Type B pancreatic cell (in vitro differentiated cells): ENCODE results near the gene ARVCF. TPM values are rescaled to one million over a fixed set of nuclear protein-coding genes. Genes with fewer than 3 reads are reported as not detected.

Source experiments
- DNase-seq: peaks from one replicate; pipeline ENCODE4 v3.0.0; 2021; ENCODE audit warnings: mixed read lengths; ENCODE audit not compliant: unreplicated experiment; ENCODE audit errors: extremely low spot score
- H3K27ac Mint-ChIP-seq: 2 replicates; pipeline ENCODE4 v1.8.0; 2021; ENCODE audit warnings: mild to moderate bottlenecking, mixed read lengths
- H3K27me3 Mint-ChIP-seq: 2 replicates; pipeline ENCODE4 v1.8.0; 2021; ENCODE audit warnings: mixed read lengths
- H3K36me3 Mint-ChIP-seq: 2 replicates; pipeline ENCODE4 v1.8.0; 2021; ENCODE audit warnings: mixed read lengths
- H3K4me1 Mint-ChIP-seq: one replicate; pipeline ENCODE4 v1.8.0; 2021; ENCODE audit warnings: mixed read lengths; ENCODE audit not compliant: unreplicated experiment
- H3K4me3 Mint-ChIP-seq: 2 replicates; pipeline ENCODE4 v1.8.0; 2021; ENCODE audit warnings: mild to moderate bottlenecking, mixed read lengths
- H3K9me3 Mint-ChIP-seq: 2 replicates; pipeline ENCODE4 v1.8.0; 2021; ENCODE audit warnings: mixed read lengths
- microRNA-seq: library from miRNA; unstranded; fragments of <30 nt; microRNA quantifications from one replicate; pipeline ENCODE4, GENCODE V29; 2020
- total RNA-seq: library from RNA; stranded (reverse); gene quantifications from 2 replicates; pipeline ENCODE4 v1.2.1, GENCODE V29; 2021; ENCODE audit warnings: low replicate concordance
- TF ChIP-seq, protein P1 (sequence below): fragments of 200-600 bp; sonication (generic); conservative IDR thresholded peaks from 2 replicates; pipeline ENCODE4 v1.5.0; 2021; ENCODE audit warnings: antibody characterized with exemption, mild to moderate bottlenecking

ARVCF gene
- total RNA-seq, 1 donor from 2014 or later = 55.3 TPM

DNA sequence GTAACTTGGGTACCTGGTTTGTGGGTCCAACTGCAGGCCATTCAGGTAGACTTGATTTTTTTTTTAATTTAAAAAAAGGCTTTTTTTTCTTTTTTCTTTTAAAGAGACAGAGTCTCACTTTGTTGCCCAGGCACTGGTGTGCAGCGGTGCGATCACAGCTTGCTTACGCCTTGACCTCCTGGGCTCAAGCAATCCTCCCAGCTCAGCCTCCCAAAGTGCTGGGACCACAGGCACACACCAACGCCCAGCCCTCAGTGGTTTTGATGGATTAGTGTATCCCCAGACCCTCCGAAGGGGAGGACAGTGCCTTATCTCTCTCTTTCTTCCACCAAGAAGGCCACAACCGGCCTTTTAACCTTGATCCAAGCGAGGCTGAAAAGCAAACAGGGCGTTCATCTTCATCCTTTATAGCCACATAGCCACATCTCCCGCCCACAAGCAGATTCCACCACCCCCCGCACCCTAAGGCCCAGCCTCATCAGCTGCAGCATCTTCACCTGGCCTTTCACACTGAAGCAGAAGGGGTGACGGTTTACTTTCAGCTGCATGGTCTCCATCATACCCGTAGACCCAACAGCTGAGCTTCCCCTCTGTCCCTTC lies 92.6 kb downstream of the ARVCF start:
- H3K9me3 Mint-ChIP-seq = no peaks in the 10 kb centered on the region
- H3K27ac Mint-ChIP-seq = no peak overlapping the region
- no peak for DNase-seq
- TF ChIP-seq, protein P1, sequence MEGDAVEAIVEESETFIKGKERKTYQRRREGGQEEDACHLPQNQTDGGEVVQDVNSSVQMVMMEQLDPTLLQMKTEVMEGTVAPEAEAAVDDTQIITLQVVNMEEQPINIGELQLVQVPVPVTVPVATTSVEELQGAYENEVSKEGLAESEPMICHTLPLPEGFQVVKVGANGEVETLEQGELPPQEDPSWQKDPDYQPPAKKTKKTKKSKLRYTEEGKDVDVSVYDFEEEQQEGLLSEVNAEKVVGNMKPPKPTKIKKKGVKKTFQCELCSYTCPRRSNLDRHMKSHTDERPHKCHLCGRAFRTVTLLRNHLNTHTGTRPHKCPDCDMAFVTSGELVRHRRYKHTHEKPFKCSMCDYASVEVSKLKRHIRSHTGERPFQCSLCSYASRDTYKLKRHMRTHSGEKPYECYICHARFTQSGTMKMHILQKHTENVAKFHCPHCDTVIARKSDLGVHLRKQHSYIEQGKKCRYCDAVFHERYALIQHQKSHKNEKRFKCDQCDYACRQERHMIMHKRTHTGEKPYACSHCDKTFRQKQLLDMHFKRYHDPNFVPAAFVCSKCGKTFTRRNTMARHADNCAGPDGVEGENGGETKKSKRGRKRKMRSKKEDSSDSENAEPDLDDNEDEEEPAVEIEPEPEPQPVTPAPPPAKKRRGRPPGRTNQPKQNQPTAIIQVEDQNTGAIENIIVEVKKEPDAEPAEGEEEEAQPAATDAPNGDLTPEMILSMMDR = no peak
- no peaks in the 10 kb centered on the region for H3K36me3 Mint-ChIP-seq
- no peak overlapping the region for H3K4me3 Mint-ChIP-seq
- H3K27me3 Mint-ChIP-seq = no peaks in the 10 kb centered on the region
- peaks cover 6% of the 10 kb centered on the region for H3K4me1 Mint-ChIP-seq

DNA sequence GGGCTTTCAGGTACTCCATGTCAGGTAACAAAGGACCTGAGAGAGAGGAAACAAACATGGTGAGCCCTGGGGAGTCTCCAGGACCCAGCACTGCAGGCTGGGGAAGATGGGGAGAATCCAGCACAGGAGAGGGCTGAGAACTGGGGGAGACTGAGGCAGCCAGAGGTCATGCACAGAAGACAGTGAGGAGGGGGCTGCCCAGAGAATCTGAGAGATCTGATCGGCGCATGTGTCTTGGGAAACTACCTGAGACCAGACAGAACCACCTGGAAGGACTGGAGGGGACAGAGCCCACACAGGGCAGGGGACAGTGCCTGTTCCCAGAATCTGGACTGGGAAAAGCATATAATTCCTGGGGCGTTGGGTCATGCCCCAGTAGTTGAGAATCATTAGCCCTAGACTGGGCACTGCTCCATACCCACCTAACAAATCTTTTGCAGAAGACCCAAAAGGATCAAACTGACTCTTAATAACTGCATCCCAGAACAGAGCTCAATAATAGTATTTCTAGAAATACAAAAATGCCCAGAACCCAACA lies 95.0 kb downstream of the ARVCF start:
- H3K36me3 Mint-ChIP-seq = no peaks in the 10 kb centered on the region
- TF ChIP-seq, protein P1 = no peak
- H3K9me3 Mint-ChIP-seq = no peaks in the 10 kb centered on the region
- no peak overlapping the region for H3K4me3 Mint-ChIP-seq
- no peak for DNase-seq
- no peaks in the 10 kb centered on the region for H3K27me3 Mint-ChIP-seq
- H3K27ac Mint-ChIP-seq = no peak overlapping the region
- H3K4me1 Mint-ChIP-seq = peaks cover 6% of the 10 kb centered on the region

Small RNA genes within 50 kb of the gene (microRNA-seq; reads per million reads assigned to microRNA genes)
- gene MIR185 (806 reads per million, percentile 82 among the genes with 10 or more reads in this experiment), gene MIR4761 (not detected)

Other genes with a start within 250 kb of the ARVCF start
- gene GNB1L, start 161.9 kb downstream of the ARVCF start, total RNA-seq = 7.5 and 7.7 TPM in 2 replicates
- gene RTL10, start 161.9 kb downstream of the ARVCF start, total RNA-seq = 28.8 and 39.1 TPM in 2 replicates
- gene COMT, start 75.1 kb downstream of the ARVCF start, total RNA-seq = 87.2 and 87.4 TPM in 2 replicates
- gene TXNRD2, start 75.0 kb downstream of the ARVCF start, total RNA-seq = 13.2 and 25.1 TPM in 2 replicates
- gene TANGO2, start 4.3 kb upstream of the ARVCF start, total RNA-seq = 17.4 and 32.1 TPM in 2 replicates
- 39.0 and 61.3 TPM in 2 replicates for gene DGCR8, start 63.4 kb upstream of the ARVCF start, total RNA-seq
- 129 and 235 TPM in 2 replicates for gene RANBP1, start 99.3 kb upstream of the ARVCF start, total RNA-seq
- gene TRMT2A, start 100.4 kb upstream of the ARVCF start, total RNA-seq = 57.7 and 64.8 TPM in 2 replicates
- gene ZDHHC8, start 115.0 kb upstream of the ARVCF start, total RNA-seq = 55.2 and 73.6 TPM in 2 replicates
- gene CCDC188, start 134.2 kb upstream of the ARVCF start, total RNA-seq = 2.6 and 4.3 TPM in 2 replicates